HepG2 (cell line): ENCODE data around the gene KIAA1958. TPM values are rescaled to one million over a fixed set of nuclear protein-coding genes. Genes with fewer than 3 reads are reported as not detected.
A peak's percentile ranks its signal among the peaks of the same experiment; 100 is the strongest.

ENCODE experiments used
- ATAC-seq: fragments of 200-7000 bp; cut with Tn5 transposase; 3 replicates; pipeline ENCODE4 v1.9.1; 2020; ENCODE audit warnings: mild to moderate bottlenecking, moderate library complexity
- BruUV-seq: library from RNA; stranded (reverse); fragments of 400-500 nt; replicated peaks from 2 replicates; lab custom pipeline; 2021; lab: Mats Ljungman, UMichigan
- CTCF ChIA-PET: fragments of 300-600 bp; formaldehyde crosslinking; extraction: SDS; loops from one replicate; lab custom pipeline; 2021; ENCODE audit warnings: low total read pairs, inconsistent platforms, low intra/inter-chr PET ratio; lab: Yijun Ruan, JAX
- POLR2A ChIA-PET: fragments of 350-600 bp; sonication (Branson Sonifier 250); formaldehyde crosslinking; loops from one replicate; lab custom pipeline; 2020; ENCODE audit warnings: antibody characterized with exemption, inconsistent platforms; lab: Yijun Ruan, JAX
- DNase-seq: peaks from one replicate; pipeline ENCODE4 v3.0.0-alpha.2; 2015; ENCODE audit warnings: low spot score
- FAIRE-seq: peaks from 3 replicates; lab custom pipeline; 2011; peaks lifted over from hg19 to GRCh38; lab: Jason Lieb, UNC
- H2AFZ ChIP-seq: one replicate; pipeline ENCODE4 v1.6.1; 2011; ENCODE audit warnings: low read length, inconsistent platforms
- H3K27ac ChIP-seq: fragments of 300-600 bp; 3 replicates; pipeline ENCODE4 v1.8.0; 2011; ENCODE audit warnings: mixed run types, mild to moderate bottlenecking, mixed read lengths, low read length, inconsistent platforms; ENCODE audit not compliant: insufficient read depth; ENCODE audit errors: extremely low read length
- H3K27me3 ChIP-seq, 2 experiments: fragments of 200-600 bp in 1 of 2; 2 replicates in 1 of 2; 3 replicates in 1 of 2; pipeline versions ENCODE4 v1.6.0 to v1.8.0; 2011; ENCODE audit warnings: low read length in 2 of 2, mild to moderate bottlenecking in 2 of 2, moderate library complexity in 2 of 2, inconsistent platforms in 1 of 2; ENCODE audit not compliant: insufficient read depth in 2 of 2, control insufficient read depth in 1 of 2
- H3K36me3 ChIP-seq, 2 experiments: fragments of 200-600 bp in 1 of 2; replicated peaks in 1 of 2; 2 replicates in 1 of 2; 3 replicates in 1 of 2; pipeline versions ENCODE4 v1.5.1 to v1.8.0; 2011; ENCODE audit warnings: low read length in 2 of 2, inconsistent platforms in 1 of 2; ENCODE audit not compliant: insufficient read depth in 2 of 2, control insufficient read depth in 1 of 2
- H3K4me1 ChIP-seq: 2 replicates; pipeline ENCODE4 v1.5.1; 2012; ENCODE audit warnings: low read length, inconsistent platforms; ENCODE audit not compliant: insufficient read depth
- H3K4me2 ChIP-seq: 2 replicates; pipeline ENCODE4 v1.6.0; 2011; ENCODE audit warnings: low read depth, low read length, inconsistent platforms
- H3K4me3 ChIP-seq, 3 experiments: fragments of 200-600 bp in 1 of 3; sonication (generic), shearing (Covaris generic) in 1 of 3; replicated peaks in 1 of 3; 2 replicates each; pipeline ENCODE4 v1.5.1; 2011 to 2016; ENCODE audit warnings: low read length in 3 of 3, inconsistent platforms in 2 of 3, low read depth in 2 of 3, mild to moderate bottlenecking in 2 of 3, control low read depth in 1 of 3, mixed read lengths in 1 of 3; ENCODE audit not compliant: insufficient read depth in 1 of 3
- H3K79me2 ChIP-seq: one replicate; pipeline ENCODE4 v1.6.1; 2011; ENCODE audit warnings: low read length, inconsistent platforms; ENCODE audit not compliant: insufficient read depth
- H3K9ac ChIP-seq: 2 replicates; pipeline ENCODE4 v1.6.0; 2011; ENCODE audit warnings: mild to moderate bottlenecking, low read depth, low read length, inconsistent platforms; ENCODE audit not compliant: insufficient read depth
- H3K9me3 ChIP-seq: 2 replicates; pipeline ENCODE4 v1.5.1; 2012; ENCODE audit warnings: mild to moderate bottlenecking, low read length
- H4K20me1 ChIP-seq: 2 replicates; pipeline ENCODE4 v1.6.0; 2011; ENCODE audit warnings: inconsistent platforms, mild to moderate bottlenecking, low read length, moderate library complexity; ENCODE audit not compliant: insufficient read depth
- BCL6 ChIP-seq: IDR thresholded peaks from 2 replicates; pipeline ENCODE4 v1.6.1; 2016; ENCODE audit warnings: missing genetic modification reagents, missing compliant biosample characterization
- CEBPB ChIP-seq: IDR thresholded peaks from 2 replicates; pipeline ENCODE4 v1.6.1; 2011; ENCODE audit warnings: low read depth, low read length, improper control_type of control experiment, borderline replicate concordance
- MED13 ChIP-seq: sonication (generic); formaldehyde crosslinking; IDR thresholded peaks from 2 replicates; pipeline ENCODE4 v1.5.0; 2020; ENCODE audit warnings: missing genetic modification reagents
- MEIS1 ChIP-seq: sonication (generic); formaldehyde crosslinking; IDR thresholded peaks from 2 replicates; pipeline ENCODE4 v1.9.0; 2021; ENCODE audit warnings: mild to moderate bottlenecking, missing genetic modification reagents, moderate library complexity, borderline replicate concordance
- NFATC3 ChIP-seq: sonication (generic); formaldehyde crosslinking; IDR thresholded peaks from 2 replicates; pipeline ENCODE4 v1.5.1; 2020; ENCODE audit warnings: mild to moderate bottlenecking, missing genetic modification reagents
- PBX3 ChIP-seq: sonication (generic); formaldehyde crosslinking; IDR thresholded peaks from 2 replicates; pipeline ENCODE4 v1.8.1; 2023; ENCODE audit warnings: missing genetic modification reagents, inconsistent platforms, borderline replicate concordance
- POLR2A ChIP-seq, 2 experiments: IDR thresholded peaks; 2 replicates each; pipeline ENCODE4 v1.6.1; 2011; ENCODE audit warnings: low read depth in 2 of 2, low read length in 2 of 2, mild to moderate bottlenecking in 1 of 2, moderate library complexity in 1 of 2; ENCODE audit not compliant: insufficient read depth in 1 of 2
- TBL1XR1 ChIP-seq: fragments of 150-350 bp; IDR thresholded peaks from 2 replicates; pipeline ENCODE4 v1.6.1; 2014; ENCODE audit warnings: borderline replicate concordance, low read length; ENCODE audit not compliant: partially characterized antibody
- ZBTB20 ChIP-seq: sonication (generic); formaldehyde crosslinking; IDR thresholded peaks from 2 replicates; pipeline ENCODE4 v1.8.1; 2023; ENCODE audit warnings: missing genetic modification reagents, low read depth, mild to moderate bottlenecking, borderline replicate concordance
- ZBTB42 ChIP-seq: sonication (generic); formaldehyde crosslinking; IDR thresholded peaks from 2 replicates; pipeline ENCODE4 v1.5.0; 2020; ENCODE audit warnings: mild to moderate bottlenecking, missing genetic modification reagents
- ZBTB7B ChIP-seq: sonication (generic); formaldehyde crosslinking; IDR thresholded peaks from 2 replicates; pipeline ENCODE4 v1.4.0; 2020; ENCODE audit warnings: missing genetic modification reagents
- ZNF136 ChIP-seq: sonication (generic); formaldehyde crosslinking; IDR thresholded peaks from 2 replicates; pipeline ENCODE4 v1.8.1; 2022; ENCODE audit warnings: low read depth, mild to moderate bottlenecking, moderate library complexity, missing genetic modification reagents
- ZNF253 ChIP-seq: sonication (generic); formaldehyde crosslinking; IDR thresholded peaks from 2 replicates; pipeline ENCODE4 v1.8.0; 2022; ENCODE audit warnings: mild to moderate bottlenecking, missing genetic modification reagents, borderline replicate concordance
- ZNF546 ChIP-seq: sonication (generic); formaldehyde crosslinking; conservative IDR thresholded peaks from 2 replicates; pipeline ENCODE4 v1.8.1; 2023; ENCODE audit warnings: mild to moderate bottlenecking, missing genetic modification reagents
- ZNF549 ChIP-seq: sonication (generic); formaldehyde crosslinking; IDR thresholded peaks from 2 replicates; pipeline ENCODE4 v1.5.0; 2020; ENCODE audit warnings: missing genetic modification reagents
- WGBS: methylation state at CpG from one replicate; pipeline ENCODE4 v1.1.6; 2017; ENCODE audit warnings: low lambda C conversion rate; 5-methylcytosine and 5-hydroxymethylcytosine counted together
- in situ Hi-C: cut with HindIII; loops from 2 replicates; pipeline ENCODE4 v1.10.0; 2017; ENCODE audit warnings: low pct_unique_long_range_greater_than_20kb; ENCODE audit not compliant: extremely low pct_ligation_motif_present
- intact Hi-C: fragments of 100-400 bp; cut with micrococcal nuclease; formaldehyde crosslinking; loops from one replicate; pipeline ENCODE4 v1.10.0; 2022; ENCODE audit not compliant: unreplicated experiment
- polyA plus RNA-seq, 8 experiments: library from polyadenylated mRNA; depleted of rRNA in 3 of 8; stranded (reverse) in 7 of 8; unstranded in 1 of 8; fragments of >200 nt; fragmentation: Illumina TruSeq in 4 of 8; extraction: Trizol in 4 of 8; gene quantifications; 2 replicates each; pipeline versions ENCODE4 v1.2.1 to v1.2.3, GENCODE V29; 2011 to 2016; ENCODE audit warnings: low read depth in 4 of 8, missing spikeins in 1 of 8, mixed read lengths in 1 of 8; ENCODE audit not compliant: insufficient read depth in 1 of 8
- total RNA-seq, 5 experiments: library from RNA; depleted of rRNA; stranded (reverse); fragments of >200 nt; fragmentation: Illumina TruSeq; extraction: Trizol; gene quantifications; 2 replicates each; pipeline ENCODE4 v1.2.3, GENCODE V29; 2016; ENCODE audit warnings: low read depth in 1 of 5

Gene KIAA1958
- total and polyA plus RNA-seq, 2 of the 13 experiments (the other 11 are each of a cell fraction or from before 2014, with no cell fraction given) = 8.5 to 10.3 TPM

GRCh38 chr9:112479221-112479620 is 7.4 kb upstream of the KIAA1958 start:
- no peaks in the 10 kb centered on the region for H3K79me2 ChIP-seq
- peaks cover 0 to 5% of the 10 kb centered on the region in 2 experiments; a peak in 3 of 5 replicates for H3K36me3 ChIP-seq
- DNase-seq = no peak
- no peak for ATAC-seq
- ChIA-PET CTCF (no interaction called here), POLR2A (no interaction called here)
- H3K4me3 ChIP-seq = no peak overlapping the region
- H4K20me1 ChIP-seq = no peaks in the 10 kb centered on the region
- no peak overlapping the region for H3K4me2 ChIP-seq
- H3K9me3 ChIP-seq = peaks cover 13% of the 10 kb centered on the region
- in situ Hi-C loops = loop anchor here (25.0 kb wide), 1 partner anchor 233 kb away; the partner anchor contains the start of gene INIP
- FAIRE-seq = no peak
- no peak overlapping the region for H2AFZ ChIP-seq
- no peaks in the 10 kb centered on the region for H3K27me3 ChIP-seq
- no peak overlapping the region for H3K9ac ChIP-seq
- no peak overlapping the region for H3K27ac ChIP-seq
- TSS peak; percentile 33 for BruUV-seq
- peaks cover under 1% of the 10 kb centered on the region; the same call in 1 of the 2 replicates for H3K4me1 ChIP-seq
- TF ChIP-seq NFATC3 (CRISPR knock-in tag) = no peak
- TF ChIP-seq ZNF546 (CRISPR knock-in tag) = no peak
- TF ChIP-seq ZBTB7B (CRISPR knock-in tag) = no peak
- TF ChIP-seq ZNF549 (CRISPR knock-in tag) = no peak
- TF ChIP-seq ZBTB20 = no peak
- no peak for TF ChIP-seq PBX3 (CRISPR knock-in tag)
- TF ChIP-seq POLR2A (IDR thresholded peaks at IDR 0.05; ENCODE audit: insufficient read depth in 1 of 2, low read depth in 2 of 2, low read length in 2 of 2) = no peak
- TF ChIP-seq ZNF253 = no peak
- intact Hi-C loops = no loop called here

DNA sequence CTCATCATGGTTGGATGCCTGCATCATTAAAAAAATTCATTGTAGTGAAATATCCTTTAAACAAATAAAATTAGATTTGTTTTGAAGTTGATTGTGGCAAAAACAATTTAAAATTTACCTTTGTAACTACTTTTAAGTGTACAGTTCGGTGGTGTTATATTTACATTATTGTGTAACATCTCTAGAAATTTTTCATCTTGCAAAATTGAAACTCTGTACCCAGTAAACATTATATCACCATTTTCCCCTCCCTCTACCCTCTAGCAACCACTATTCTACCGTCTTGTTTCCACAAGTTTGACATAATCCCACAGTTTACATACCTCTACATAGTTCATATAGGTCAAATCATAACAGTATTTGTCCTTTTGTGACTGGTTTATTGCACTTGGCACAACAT is 2.0 kb upstream of the KIAA1958 start:
- H3K4me3 ChIP-seq = no peak overlapping the region
- H3K36me3 ChIP-seq = no peaks in the 10 kb centered on the region; a peak in 1 of 5 replicates
- 25% methylated on average over 2 of the region's 2 CpGs for WGBS
- no peak overlapping the region for H3K4me2 ChIP-seq
- DNase-seq = no peak
- TF ChIP-seq ZNF136 (CRISPR knock-in tag) = no peak
- peak; percentile 25 for TF ChIP-seq TBL1XR1
- peak; percentile 56; the same call in 1 of the 2 replicates for TF ChIP-seq CEBPB
- TF ChIP-seq MED13 (CRISPR knock-in tag) = no peak
- no peak for TF ChIP-seq MEIS1 (CRISPR knock-in tag)
- TF ChIP-seq BCL6 (CRISPR knock-in tag) = peak; percentile 61
- TF ChIP-seq ZBTB42 (CRISPR knock-in tag) = no peak
- peaks cover 10% of the 10 kb centered on the region for H4K20me1 ChIP-seq
- no TSS peak for BruUV-seq
- intact Hi-C loops (loop anchor here (10.0 kb wide), 1 partner anchor 220 kb away; no protein-coding TSS in a partner anchor), in situ Hi-C loops (loop anchor here (25.0 kb wide), 1 partner anchor 228 kb away; the partner anchor contains the start of gene INIP)
- ChIA-PET CTCF (no interaction called here), POLR2A (no interaction called here)
- no peak overlapping the region for H2AFZ ChIP-seq
- H3K9ac ChIP-seq = no peak overlapping the region
- H3K27ac ChIP-seq = peak overlapping the region; percentile 8
- no peaks in the 10 kb centered on the region; a peak in 1 of 5 replicates for H3K27me3 ChIP-seq
- ATAC-seq = no peak
- peaks cover 34% of the 10 kb centered on the region for H3K79me2 ChIP-seq
- H3K4me1 ChIP-seq = peaks cover 27% of the 10 kb centered on the region
- no peak for FAIRE-seq
- H3K9me3 ChIP-seq = no peaks in the 10 kb centered on the region
